Measurements from ENCODE around the gene BORCS5. TPM values are rescaled to one million over a fixed set of nuclear protein-coding genes. Genes with fewer than 3 reads are reported as not detected.

Gene BORCS5
- total and polyA plus RNA-seq, 2 experiments from 2014 or later = 11.3 to 12.6 TPM

DNA sequence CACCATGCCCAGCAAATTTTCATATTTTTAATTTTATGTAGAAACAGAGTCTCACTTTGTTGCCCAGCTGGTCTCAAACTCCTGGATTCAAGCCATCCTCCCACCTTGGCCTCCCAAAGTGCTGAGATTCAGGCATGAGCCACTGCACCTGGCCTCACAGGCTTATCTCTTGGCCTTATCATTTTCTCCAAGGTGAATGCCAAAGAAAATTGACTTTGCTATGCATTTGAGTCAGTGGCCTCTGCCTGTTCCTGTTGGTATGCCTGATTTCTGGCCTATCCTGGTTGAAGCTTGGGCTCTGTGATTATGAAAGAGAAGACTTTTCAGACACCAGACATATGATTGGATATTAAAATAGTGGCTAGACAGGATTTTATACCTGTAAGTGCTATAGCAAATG is 41.0 kb upstream of the BORCS5 start:
- H3K4me3 Mint-ChIP-seq = no peak overlapping the region
- no peaks in the 10 kb centered on the region for H3K9me3 Mint-ChIP-seq
- no peaks in the 10 kb centered on the region for H3K27me3 ChIP-seq (ENCODE audit: insufficient read depth)
- H3K27me3 Mint-ChIP-seq (ENCODE audit: insufficient read depth, low read depth, poor library complexity) = peaks cover 2% of the 10 kb centered on the region
- no peaks in the 10 kb centered on the region for H3K36me3 ChIP-seq (ENCODE audit: insufficient read depth)
- no peak overlapping the region for H2AFZ ChIP-seq
- H3K4me3 ChIP-seq = no peak overlapping the region
- ATAC-seq (no peak), DNase-seq (ENCODE audit: low spot score) (no peak)
- H3K4me2 ChIP-seq = no peak overlapping the region
- peaks cover 13% of the 10 kb centered on the region for H3K4me1 Mint-ChIP-seq
- peaks cover 11% of the 10 kb centered on the region; the same call in 1 of the 2 replicates for H3K4me1 ChIP-seq (ENCODE audit: insufficient read depth)
- H3K79me2 ChIP-seq (replicated peaks; ENCODE audit: insufficient read depth) = no peaks in the 10 kb centered on the region
- no peaks in the 10 kb centered on the region for H3F3A ChIP-seq (replicated peaks; ENCODE audit: low read depth)
- H3K36me3 Mint-ChIP-seq (ENCODE audit: low read depth) = no peaks in the 10 kb centered on the region
- TF ChIP-seq EZH2phosphoT487 (IDR thresholded peaks at IDR 0.05; ENCODE audit: unreplicated experiment) (no peak), EZH2 (IDR thresholded peaks at IDR 0.05; ENCODE audit: low read depth, unreplicated experiment) (no peak), POLR2AphosphoS5 (IDR thresholded peaks at IDR 0.05; ENCODE audit: low read depth) (no peak), CTCF (conservative IDR thresholded peaks at IDR 0.05; ENCODE audit: low read depth in 2 of 2) (no peak), ZNF331 (CRISPR knock-in tag; IDR thresholded peaks at IDR 0.05; ENCODE audit: low read depth) (no peak), ZNF462 (CRISPR knock-in tag; IDR thresholded peaks at IDR 0.05) (no peak), ZNF114 (CRISPR knock-in tag; IDR thresholded peaks at IDR 0.05) (no peak), STAT1 (IDR thresholded peaks at IDR 0.05; ENCODE audit: unreplicated experiment) (no peak), CREB1 (CRISPR knock-in tag; IDR thresholded peaks at IDR 0.05; ENCODE audit: low read depth) (no peak), REST (IDR thresholded peaks at IDR 0.05; ENCODE audit: unreplicated experiment) (no peak), JUNB (IDR thresholded peaks at IDR 0.05; ENCODE audit: unreplicated experiment) (no peak), ETS1 (IDR thresholded peaks at IDR 0.05) (no peak), NANOG (IDR thresholded peaks at IDR 0.05; ENCODE audit: borderline replicate concordance) (no peak)
- H4K20me1 ChIP-seq (replicated peaks; ENCODE audit: insufficient read depth) = no peaks in the 10 kb centered on the region
- no peak overlapping the region; the same call in 1 of the 2 replicates for H3K27ac ChIP-seq (ENCODE audit: low read depth)
- H3K27ac Mint-ChIP-seq = no peak overlapping the region
- H3K9me2 ChIP-seq (ENCODE audit: insufficient read depth) = no peaks in the 10 kb centered on the region
